ENCODE results near the gene GPR87. TPM values are rescaled to one million over a fixed set of nuclear protein-coding genes. Genes with fewer than 3 reads are reported as not detected.

The GPR87 gene
- polyA plus RNA-seq, 2 of the 4 experiments (the other 2 are of a cell fraction), result 0.41 to 0.52 TPM

- TF ChIP-seq HMGXB4 (CRISPR knock-in tag; IDR thresholded peaks at IDR 0.05; ENCODE audit: borderline replicate concordance), result no peak
- TF ChIP-seq, protein P1, sequence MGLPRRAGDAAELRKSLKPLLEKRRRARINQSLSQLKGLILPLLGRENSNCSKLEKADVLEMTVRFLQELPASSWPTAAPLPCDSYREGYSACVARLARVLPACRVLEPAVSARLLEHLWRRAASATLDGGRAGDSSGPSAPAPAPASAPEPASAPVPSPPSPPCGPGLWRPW (IDR thresholded peaks at IDR 0.05), result no peak
- no peak for TF ChIP-seq ESRRA (IDR thresholded peaks at IDR 0.05; ENCODE audit: borderline replicate concordance, low read length)
These were observed 57.0 kb downstream of the GPR87 start (continued) for GRCh38 chr3:151259664-151260063.

DNA sequence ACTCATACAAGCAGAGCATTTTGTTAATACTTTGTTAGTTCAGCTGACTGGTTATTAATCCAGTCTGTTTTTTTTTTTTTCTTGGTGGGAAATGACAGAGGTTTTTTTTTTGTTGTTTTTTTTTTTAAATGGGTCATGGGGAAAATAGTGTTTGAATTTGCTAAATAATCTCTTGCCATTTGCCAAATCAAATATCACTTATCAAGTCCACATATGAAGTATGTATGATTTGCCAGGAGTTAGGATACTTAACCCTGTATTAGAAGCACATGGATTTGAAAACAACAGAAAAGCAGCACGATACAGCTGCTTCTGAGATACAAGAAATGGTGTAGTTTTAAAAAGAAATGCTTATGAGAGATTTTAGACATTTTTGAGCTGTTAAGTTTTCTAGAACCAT is 59.9 kb downstream of the GPR87 start:
- no peak for ATAC-seq
- DNase-seq (ENCODE audit: low read depth in 1 of 2, low spot score in 1 of 2), result no peak
- TF ChIP-seq RFX5 (IDR thresholded peaks at IDR 0.05) (no peak), BHLHE40 (IDR thresholded peaks at IDR 0.05; ENCODE audit: low read depth, low read length) (no peak), GATA3 (IDR thresholded peaks at IDR 0.05; ENCODE audit: borderline replicate concordance) (no peak), HOXA7 (CRISPR knock-in tag; IDR thresholded peaks at IDR 0.05) (no peak), PBX3 (IDR thresholded peaks at IDR 0.05) (no peak), CHD2 (IDR thresholded peaks at IDR 0.05; ENCODE audit: low read length, partially characterized antibody) (no peak), NPAS2 (CRISPR knock-in tag; IDR thresholded peaks at IDR 0.05; ENCODE audit: borderline replicate concordance) (no peak)
- no peak overlapping the region for H3K27ac ChIP-seq
- no peak overlapping the region for H3K4me2 ChIP-seq
- POLR2A ChIA-PET, result no interaction called here
- CTCF ChIA-PET, result interaction anchor here (0.7 to 2.4 kb wide), 8 partner anchors 23 to 88 kb away, joined by 3 to 9 read pairs (median 5); no protein-coding TSS in a partner anchor
- FAIRE-seq, result no peak
- H3K4me1 ChIP-seq, result no peaks in the 10 kb centered on the region
- WGBS (ENCODE audit: missing lambda C conversion rate), result 65% methylated on average over 1 of the region's 1 CpG
- H3K4me3 ChIP-seq, result no peak overlapping the region
- H3K9me3 ChIP-seq, result no peaks in the 10 kb centered on the region

DNA sequence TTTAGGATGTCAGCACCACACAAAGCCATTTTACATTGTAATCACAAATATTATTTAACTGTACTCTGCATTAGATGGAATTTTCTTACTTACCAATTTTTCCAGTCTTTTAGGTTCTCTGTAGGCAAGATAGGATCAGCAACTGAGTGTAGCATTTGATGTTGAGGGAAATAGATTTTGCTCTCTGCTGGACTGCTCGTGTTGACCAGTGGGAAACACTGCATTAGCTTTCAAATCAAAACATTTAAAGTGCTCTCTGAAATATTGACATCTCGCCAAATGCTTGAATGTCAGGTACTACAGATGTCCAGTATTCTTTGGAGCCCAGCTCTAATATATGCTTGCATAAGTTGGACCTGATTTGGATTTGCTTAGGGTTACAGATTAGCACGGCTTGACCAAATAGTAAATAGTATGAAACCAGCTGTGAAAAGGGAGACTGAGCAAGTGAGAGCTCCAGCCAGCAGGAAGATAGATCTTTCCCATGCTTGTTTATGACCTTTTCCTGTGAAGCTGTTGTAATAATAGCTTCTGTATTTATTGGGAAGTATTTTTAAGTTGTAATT is 67.8 kb downstream of the GPR87 start:
- no peak overlapping the region for H3K4me3 ChIP-seq
- DNase-seq (ENCODE audit: low read depth in 1 of 2, low spot score in 1 of 2) (no peak), ATAC-seq (no peak), FAIRE-seq (no peak)
- H3K27ac ChIP-seq, result no peak overlapping the region
- H3K9me3 ChIP-seq, result no peaks in the 10 kb centered on the region
- CTCF ChIA-PET, result interaction anchor here (1.1 to 1.8 kb wide), 2 partner anchors 20 to 21 kb away, joined by 3 to 13 read pairs; no protein-coding TSS in a partner anchor
- WGBS (ENCODE audit: missing lambda C conversion rate), result 25% methylated on average over 3 of the region's 3 CpGs
- H3K4me2 ChIP-seq, result no peak overlapping the region
- POLR2A ChIA-PET, result no interaction called here
- TF ChIP-seq TP53 (CRISPR knock-in tag; IDR thresholded peaks at IDR 0.05) (no peak), CEBPB (IDR thresholded peaks at IDR 0.05) (no peak), ELK1 (IDR thresholded peaks at IDR 0.05; ENCODE audit: low read depth, low read length) (no peak), POLR2A (IDR thresholded peaks at IDR 0.05; ENCODE audit: low read length) (no peak), HOXA7 (CRISPR knock-in tag; IDR thresholded peaks at IDR 0.05) (no peak), MAZ (IDR thresholded peaks at IDR 0.05; ENCODE audit: borderline replicate concordance, low read depth, low read length) (no peak), MYC (IDR thresholded peaks at IDR 0.05; ENCODE audit: borderline replicate concordance, low read length) (no peak), KDM1A (IDR thresholded peaks at IDR 0.05; ENCODE audit: low read depth) (no peak), KDM5A (IDR thresholded peaks at IDR 0.05) (no peak)
- TF ChIP-seq, protein P2, sequence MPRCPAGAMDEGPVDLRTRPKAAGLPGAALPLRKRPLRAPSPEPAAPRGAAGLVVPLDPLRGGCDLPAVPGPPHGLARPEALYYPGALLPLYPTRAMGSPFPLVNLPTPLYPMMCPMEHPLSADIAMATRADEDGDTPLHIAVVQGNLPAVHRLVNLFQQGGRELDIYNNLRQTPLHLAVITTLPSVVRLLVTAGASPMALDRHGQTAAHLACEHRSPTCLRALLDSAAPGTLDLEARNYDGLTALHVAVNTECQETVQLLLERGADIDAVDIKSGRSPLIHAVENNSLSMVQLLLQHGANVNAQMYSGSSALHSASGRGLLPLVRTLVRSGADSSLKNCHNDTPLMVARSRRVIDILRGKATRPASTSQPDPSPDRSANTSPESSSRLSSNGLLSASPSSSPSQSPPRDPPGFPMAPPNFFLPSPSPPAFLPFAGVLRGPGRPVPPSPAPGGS (IDR thresholded peaks at IDR 0.05), result no peak
- no peaks in the 10 kb centered on the region for H3K4me1 ChIP-seq

Other genes starting within 250 kb of the GPR87 start
- 0.63 and 0.66 TPM in 2 replicates for gene MED12L, start 231.2 kb downstream of the GPR87 start, polyA plus RNA-seq (2011; rRNA removed)
- gene MED12L, start 231.2 kb downstream of the GPR87 start, polyA plus RNA-seq (2017; fragmentation: RNase III; extraction: RNeasy Plus Mini Kit Qiagen cat#74134 plus additional on column Dnase treatment), result 0.32 to 0.40 TPM (median 0.37 TPM) in 3 replicates
- gene GPR171, start 113.6 kb downstream of the GPR87 start, polyA plus RNA-seq (2011; rRNA removed), result not detected in 2 replicates
- not detected in 3 replicates for gene GPR171, start 113.6 kb downstream of the GPR87 start, polyA plus RNA-seq (2017; fragmentation: RNase III; extraction: RNeasy Plus Mini Kit Qiagen cat#74134 plus additional on column Dnase treatment)
- gene P2RY14, start 38.3 kb downstream of the GPR87 start, polyA plus RNA-seq (2011; rRNA removed), result not detected in 2 replicates
- gene P2RY14, start 38.3 kb downstream of the GPR87 start, polyA plus RNA-seq (2017; fragmentation: RNase III; extraction: RNeasy Plus Mini Kit Qiagen cat#74134 plus additional on column Dnase treatment), result not detected in 3 replicates
- gene P2RY13, start 12.7 kb upstream of the GPR87 start, polyA plus RNA-seq (2011; rRNA removed), result not detected in 2 replicates
- not detected in 3 replicates for gene P2RY13, start 12.7 kb upstream of the GPR87 start, polyA plus RNA-seq (2017; fragmentation: RNase III; extraction: RNeasy Plus Mini Kit Qiagen cat#74134 plus additional on column Dnase treatment)
- not detected in 2 replicates for gene P2RY12, start 67.9 kb upstream of the GPR87 start, polyA plus RNA-seq (2011; rRNA removed)
- not detected in 3 replicates for gene P2RY12, start 67.9 kb upstream of the GPR87 start, polyA plus RNA-seq (2017; fragmentation: RNase III; extraction: RNeasy Plus Mini Kit Qiagen cat#74134 plus additional on column Dnase treatment)
- 2.9 and 4.6 TPM in 2 replicates for gene IGSF10, start 144.2 kb upstream of the GPR87 start, polyA plus RNA-seq (2011; rRNA removed)
- 0.38 to 0.79 TPM (median 0.61 TPM) in 3 replicates for gene IGSF10, start 144.2 kb upstream of the GPR87 start, polyA plus RNA-seq (2017; fragmentation: RNase III; extraction: RNeasy Plus Mini Kit Qiagen cat#74134 plus additional on column Dnase treatment)